GM21825 (cell line): ENCODE data around the gene RHPN2.
"Not testable (repeated sequence)": the region's sequence is repeated elsewhere in the genome, so short reads cannot be mapped to it uniquely, and the experiment has no call there.

Source experiments
- ATAC-seq: cut with Tn5 transposase; IDR thresholded peaks from one replicate; pipeline ENCODE4 v1.9.1; 2021; ENCODE audit warnings: mild to moderate bottlenecking, moderate library complexity; ENCODE audit not compliant: unreplicated experiment

RHPN2 gene

DNA sequence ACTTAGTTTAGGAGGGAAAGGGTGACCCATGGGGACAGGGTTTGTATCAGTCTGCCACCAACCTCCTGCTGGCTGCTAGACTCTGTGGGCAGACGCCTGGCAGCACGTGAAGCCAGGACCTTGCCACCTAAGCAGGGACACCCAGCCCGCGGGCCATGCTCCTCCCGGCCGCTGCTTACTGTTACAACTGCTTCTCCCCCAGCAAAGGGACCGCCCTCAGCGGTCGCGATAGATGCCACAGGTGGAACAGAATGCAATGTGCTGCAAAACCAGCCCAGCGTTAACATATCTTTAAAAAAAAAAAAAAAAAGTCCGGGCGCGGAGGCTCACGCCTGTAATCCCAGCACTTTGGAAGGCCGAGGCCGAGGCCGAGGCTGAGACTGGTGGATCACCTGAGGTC is 1.9 kb upstream of the RHPN2 start:
- no peak for ATAC-seq

GRCh38 chr19:33064458-33064791 is 263 bp downstream of the RHPN2 start:
- ATAC-seq, result peak; percentile 47

DNA sequence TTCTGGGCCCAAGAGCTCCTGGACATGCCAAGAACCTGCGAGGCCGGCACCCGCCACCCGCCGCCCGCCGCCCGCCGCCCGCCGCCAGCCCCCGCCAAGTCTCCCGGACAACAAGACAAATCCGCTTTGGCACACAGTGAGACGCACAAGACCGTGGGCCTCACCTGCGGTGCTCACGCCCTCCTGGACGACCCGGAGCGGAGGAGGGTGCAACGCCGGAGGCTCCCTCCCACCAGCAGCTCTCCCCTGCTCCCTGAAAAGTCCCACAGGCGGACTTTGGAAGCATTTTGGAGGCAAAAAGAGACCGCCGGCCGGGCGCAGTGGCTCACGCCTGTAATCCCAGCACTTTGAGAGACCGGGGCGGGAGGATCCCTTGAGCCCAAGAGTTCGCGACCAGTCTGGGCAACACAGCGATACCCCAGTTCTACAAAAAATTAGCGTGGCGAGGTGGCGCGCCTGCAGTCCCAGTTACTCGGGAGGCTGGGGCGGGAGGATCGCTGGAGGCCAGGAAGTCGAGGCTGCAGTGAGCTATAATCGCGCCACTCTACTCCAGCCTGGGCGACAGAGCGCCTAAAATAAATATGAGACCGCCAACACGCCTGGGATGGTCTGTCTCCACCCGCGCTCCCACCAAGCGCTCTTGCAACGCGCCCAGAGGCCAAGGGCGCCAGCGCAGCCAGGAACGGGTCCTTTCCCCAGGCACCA is 783 bp downstream of the RHPN2 start:
- ATAC-seq, result no peak

DNA sequence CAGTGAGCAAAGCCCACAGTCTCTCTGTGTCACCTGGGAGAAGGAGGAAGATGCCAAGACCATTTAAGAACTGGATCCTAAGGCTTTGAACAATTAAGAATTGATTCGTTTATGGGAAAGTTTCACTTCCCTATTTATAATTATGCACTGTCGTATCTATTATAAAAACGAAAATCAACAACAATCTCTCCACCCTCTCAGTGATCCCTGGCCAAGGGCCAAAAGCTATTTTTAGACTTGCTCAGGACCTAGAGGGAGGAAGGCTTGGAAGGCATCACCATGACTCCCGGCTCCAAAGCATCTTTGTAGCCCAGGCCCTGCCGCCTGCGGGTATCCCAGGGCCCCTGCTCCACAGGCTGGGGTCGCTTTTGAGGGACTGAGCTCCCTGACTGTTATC is 1.3 kb downstream of the RHPN2 start:
- no peak for ATAC-seq

DNA sequence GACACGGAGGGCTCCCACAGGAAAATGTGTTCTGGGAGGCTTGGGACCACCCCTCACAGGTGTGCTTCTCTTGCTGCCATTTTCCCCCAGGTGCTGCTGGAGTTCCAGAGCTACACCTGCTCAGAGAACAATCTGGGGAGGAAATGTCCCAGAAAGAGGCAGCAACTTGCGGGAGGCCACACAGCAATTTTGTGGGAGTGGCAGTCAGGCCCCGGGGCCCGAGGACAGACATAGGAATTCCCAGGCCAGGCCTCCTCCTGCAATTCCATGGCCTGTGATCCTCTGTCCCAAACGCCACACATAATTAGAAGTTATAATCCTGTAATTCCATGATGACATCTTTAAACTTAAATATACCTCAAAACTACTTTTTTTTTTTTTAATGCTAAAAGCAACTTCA is 1.8 kb downstream of the RHPN2 start:
- ATAC-seq, result no peak

GRCh38 chr19:33060586-33060985 is 4.1 kb downstream of the RHPN2 start:
- no peak for ATAC-seq

- ATAC-seq, result no peak
Observed at GRCh38 chr19:33055718-33056117, 9.0 kb downstream of the RHPN2 start.

DNA sequence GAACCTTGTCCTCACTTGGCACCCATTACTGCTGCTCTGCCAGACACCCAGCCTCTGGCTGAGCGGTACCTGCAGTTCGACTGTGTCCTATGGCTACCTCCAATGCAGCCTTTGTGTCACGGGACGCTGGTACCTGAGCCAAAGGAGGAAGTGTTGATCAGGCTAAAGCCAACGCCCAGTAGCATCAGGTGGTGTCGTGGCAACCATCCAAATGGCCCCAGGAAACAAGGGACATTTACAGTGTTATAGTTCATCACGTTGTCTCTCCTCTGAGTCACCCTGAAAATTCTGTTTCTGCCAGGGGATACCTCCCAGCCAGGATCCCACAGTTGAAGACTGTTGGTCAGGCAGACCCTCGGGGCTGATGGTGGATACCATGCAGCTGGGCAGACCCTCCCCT is 10.1 kb downstream of the RHPN2 start:
- ATAC-seq, result no peak

DNA sequence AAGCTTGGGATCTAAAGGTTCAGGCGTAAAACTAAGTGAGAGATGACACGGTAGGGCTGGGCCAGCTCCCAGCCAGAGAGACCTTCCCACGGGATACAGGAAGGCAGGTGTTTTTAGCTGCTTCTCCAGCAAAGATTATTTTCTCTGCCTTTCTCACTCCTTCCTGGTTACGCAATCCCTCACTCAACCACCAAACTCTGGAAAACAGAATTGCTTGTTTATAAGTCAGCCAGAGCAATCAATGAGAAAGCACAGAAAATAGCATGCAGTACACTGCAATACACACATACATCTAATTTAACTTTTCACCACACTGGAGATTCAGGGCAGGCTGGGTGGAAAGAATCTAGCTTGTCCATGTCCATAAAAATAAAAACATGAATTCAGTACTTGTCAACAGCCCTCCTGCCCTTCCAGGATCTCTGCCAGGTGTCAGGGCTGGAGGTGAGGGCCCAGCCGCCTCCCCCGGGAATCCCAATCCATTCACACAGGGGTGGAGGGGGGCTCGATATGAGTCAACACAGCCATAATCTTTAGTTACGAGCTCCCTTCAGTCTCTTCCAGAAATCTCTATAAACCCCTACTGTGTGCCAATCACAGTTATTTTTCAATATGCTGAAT is 12.2 kb downstream of the RHPN2 start:
- ATAC-seq, result no peak

- ATAC-seq, result no peak
Observed at GRCh38 chr19:33050110-33050509, 14.6 kb downstream of the RHPN2 start.

DNA sequence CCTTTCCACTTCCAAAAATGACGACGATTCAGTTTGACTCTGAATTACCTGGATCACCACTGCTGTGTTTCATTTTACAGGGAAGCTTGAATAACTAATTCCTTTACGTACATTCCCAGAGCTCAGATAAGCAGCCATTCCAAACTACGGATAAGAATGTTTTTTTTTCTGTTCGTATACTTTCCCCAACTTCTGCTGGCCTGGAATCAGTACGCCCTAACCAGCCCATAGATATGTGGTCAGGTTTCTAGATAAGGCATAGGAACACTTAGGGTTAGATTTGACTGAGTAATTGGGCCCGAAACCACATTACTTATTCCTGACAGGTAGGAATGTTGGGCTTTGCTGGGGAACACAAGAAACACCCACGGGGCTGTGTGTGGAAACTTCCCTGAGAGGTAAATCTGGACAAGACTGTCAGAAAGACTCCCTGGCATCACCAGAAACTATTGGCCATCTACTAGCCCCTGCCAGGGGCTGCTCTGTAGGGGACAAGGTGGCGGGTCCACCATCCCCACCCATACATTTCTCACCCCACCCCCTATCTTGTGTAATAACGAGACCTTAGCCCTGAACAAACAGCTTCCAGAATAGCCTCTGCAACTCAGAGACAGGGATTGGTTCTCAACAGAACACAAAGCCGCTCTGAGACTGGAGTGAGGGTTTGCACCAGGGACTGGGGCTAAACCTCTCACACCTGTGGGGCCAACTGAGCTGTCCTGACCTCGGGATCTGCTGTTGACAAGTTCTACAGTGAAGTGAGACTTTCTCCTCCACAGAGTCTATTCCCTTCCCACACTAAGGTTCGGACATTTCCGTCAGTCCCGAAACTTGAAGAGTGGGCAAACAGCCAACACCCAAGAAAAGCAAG is 15.6 kb downstream of the RHPN2 start:
- no peak for ATAC-seq

GRCh38 chr19:33047422-33047821 is 17.3 kb downstream of the RHPN2 start:
- no peak for ATAC-seq

- not testable (repeated sequence) for ATAC-seq
Observed at GRCh38 chr19:33041828-33042160, 22.9 kb downstream of the RHPN2 start.

- ATAC-seq, result no peak
Observed at GRCh38 chr19:33040994-33041827, 23.5 kb downstream of the RHPN2 start.

GRCh38 chr19:33039815-33040214 is 24.9 kb downstream of the RHPN2 start:
- ATAC-seq, result no peak

- ATAC-seq, result no peak
Observed at GRCh38 chr19:33039108-33039599, 25.5 kb downstream of the RHPN2 start.

DNA sequence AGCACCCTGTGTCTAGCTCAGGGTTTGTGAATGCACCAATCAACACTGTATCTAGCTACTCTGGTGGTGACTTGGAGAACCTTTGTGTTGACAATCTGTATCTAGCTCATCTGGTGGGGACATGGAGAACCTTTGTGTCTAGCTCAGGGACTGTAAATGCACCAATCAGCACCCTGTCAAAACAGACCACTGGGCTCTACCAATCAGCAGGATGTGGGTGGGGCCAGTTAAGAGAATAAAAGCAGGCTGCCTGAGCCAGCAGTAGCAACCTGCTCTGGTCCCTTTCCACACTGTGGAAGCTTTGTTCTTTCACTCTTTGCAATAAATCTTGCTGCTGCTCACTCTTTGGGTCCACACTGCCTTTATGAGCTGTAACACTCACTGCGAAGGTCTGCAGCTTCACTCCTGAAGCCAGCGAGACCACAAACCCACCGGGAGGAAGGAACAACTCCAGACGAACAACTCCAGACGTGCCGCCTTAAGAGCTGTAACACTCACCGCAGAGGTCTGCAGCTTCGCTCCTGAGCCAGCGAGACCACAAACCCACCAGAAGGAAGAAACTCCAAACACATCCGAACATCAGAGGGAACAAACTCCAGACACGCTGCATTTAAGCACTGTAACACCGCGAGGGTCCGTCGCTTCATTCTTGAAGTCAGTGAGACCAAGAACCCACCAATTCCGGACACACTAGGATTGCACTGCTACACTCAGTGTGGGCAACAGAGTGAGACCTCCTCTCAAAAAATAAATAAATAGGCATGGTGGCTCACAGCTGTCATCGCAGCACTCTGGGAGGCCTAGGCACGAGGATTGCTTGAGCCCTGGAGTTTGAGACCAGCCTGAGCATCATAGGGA is 27.3 kb downstream of the RHPN2 start:
- ATAC-seq, result not testable (repeated sequence)

DNA sequence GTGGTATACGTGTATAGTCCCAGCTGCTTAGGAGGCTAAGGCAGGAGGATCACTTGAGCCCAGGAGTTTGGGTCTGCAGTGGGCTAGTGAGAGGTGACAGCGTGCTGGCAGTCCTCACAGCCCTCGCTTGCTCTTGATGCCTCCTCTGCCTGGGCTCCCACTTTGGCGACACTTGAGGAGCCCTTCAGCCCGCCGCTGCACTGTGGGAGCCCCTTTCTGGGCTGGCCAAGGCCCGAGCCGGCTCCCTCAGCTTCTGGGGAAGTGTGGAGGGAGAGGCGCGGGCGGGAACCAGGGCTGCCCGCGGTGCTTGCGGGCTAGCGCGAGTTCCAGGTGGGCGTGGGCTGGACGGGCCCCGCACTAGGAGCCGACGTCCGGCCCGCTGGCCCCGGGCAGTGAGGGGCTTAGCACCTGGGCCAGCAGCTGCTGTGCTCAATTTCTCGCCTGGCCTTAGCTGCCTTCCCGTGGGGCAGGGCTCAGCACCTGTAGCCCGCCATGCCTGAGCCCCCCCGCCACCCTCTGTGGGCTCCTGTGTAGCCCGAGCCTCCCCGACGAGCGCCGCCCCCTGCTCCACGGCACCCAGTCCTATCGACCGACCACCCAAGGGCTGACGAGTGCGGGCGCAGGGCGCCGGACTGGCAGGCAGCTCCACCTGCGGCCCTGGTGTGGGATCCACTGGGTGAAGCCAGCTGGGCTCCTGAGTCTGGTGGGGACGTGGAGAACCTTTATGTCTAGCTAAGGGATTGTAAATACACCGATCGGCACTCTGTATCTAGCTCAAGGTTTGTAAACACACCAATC is 28.1 kb downstream of the RHPN2 start:
- not testable (repeated sequence) for ATAC-seq

DNA sequence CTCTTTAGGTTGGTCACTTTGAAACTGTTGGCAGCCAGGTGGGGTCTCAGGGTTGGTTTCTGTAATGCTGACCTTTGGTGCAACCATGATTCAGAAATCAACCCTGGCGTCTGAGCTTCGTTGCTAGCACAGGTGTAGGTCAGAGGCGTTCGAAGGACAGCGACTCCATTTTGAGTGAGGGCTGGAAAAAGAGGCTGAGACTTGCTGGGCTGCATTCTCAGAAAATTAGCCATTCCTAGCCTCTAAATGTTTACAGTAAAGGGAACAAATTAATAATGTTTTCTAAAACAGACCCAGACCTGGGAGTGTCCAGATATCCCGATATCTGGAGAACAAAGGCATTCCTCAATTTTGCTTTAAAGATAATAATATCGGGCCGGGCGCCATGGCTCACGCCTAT is 29.2 kb downstream of the RHPN2 start:
- no peak for ATAC-seq
